HG02678 (cell line): ENCODE measurements around the gene TOGARAM1.
A peak's percentile ranks its signal among the peaks of the same experiment; 100 is the strongest.

Experiments
- ATAC-seq: cut with Tn5 transposase; IDR thresholded peaks from one replicate; pipeline ENCODE4 v1.9.1; 2021; ENCODE audit warnings: mild to moderate bottlenecking, moderate library complexity; ENCODE audit not compliant: unreplicated experiment

Gene TOGARAM1

DNA sequence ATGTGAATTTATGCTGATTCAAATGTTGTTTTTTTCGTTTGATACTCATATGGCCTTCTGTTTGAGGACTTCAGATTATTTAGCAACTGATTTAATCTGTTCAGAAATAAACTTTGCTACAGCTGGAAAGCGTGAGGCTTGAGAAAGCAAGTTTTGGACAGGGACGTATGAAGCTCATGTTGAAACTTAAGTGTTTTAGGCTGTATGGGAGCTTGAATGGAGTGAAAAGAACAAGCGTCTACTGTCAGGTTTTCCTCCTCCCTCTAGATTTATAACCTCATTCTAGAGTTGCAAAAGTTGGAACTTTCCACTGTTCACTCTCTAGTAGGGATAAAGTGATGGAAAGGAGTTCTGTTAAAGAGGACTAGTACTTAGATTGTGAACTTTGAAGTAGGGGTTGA, 123.0 kb downstream of the TOGARAM1 start:
- ATAC-seq = no peak

DNA sequence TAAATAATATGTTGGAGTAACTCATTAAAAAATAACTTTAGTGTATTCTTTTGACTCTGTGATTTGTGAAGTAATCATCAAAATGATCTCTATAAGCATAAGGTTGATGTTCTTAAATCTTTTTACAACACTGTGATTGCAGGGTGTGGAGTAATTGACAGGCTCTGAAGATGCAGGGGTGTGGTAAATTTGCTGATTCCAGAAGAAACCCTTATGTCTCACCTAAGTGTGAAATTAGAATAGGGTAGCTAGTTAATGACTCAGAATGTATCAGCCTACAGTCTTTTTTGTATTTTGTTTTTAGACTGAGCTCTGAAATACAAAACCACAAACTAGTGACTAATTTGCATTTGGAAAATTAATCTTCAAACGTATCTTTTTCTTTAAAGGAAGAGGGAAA, 127.8 kb downstream of the TOGARAM1 start:
- peak; percentile 75 for ATAC-seq

DNA sequence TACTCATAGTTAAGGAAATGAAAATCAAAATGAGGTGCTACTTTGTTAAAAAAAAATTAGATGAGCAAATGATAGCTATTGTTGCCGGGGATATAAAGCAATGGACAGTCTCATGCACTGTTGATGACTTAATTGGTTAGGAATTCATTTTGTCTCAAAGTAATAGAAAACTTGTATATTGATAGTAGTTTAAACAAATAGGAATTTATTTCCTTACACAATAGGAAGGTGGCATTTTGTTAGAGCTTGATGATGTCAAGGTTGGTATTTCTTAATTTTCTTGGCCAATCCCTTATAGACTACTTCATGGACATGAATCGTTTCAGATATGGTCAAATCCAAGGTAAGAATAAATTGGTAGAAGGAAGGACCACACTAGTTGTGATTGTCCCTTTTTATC, 129.7 kb downstream of the TOGARAM1 start:
- ATAC-seq = no peak

DNA sequence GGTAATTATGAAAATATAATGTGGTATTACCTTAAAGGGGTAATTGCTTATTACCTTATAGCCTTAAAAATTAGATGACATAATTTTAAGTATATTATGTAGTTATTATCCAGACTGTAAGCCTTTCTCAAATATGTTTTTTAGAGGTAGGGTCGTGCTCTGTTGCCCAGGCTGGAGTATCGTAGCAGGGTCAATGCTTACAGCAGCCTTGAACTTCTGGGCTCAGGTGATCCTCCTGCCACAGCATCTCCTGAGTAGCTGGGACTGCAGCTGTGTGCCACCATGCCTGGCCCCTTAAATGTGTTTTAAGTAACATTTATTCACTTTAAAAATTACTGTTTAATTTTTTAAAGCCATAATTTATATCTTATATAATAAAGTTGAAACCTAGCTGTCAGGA, 132.3 kb downstream of the TOGARAM1 start:
- no peak for ATAC-seq

DNA sequence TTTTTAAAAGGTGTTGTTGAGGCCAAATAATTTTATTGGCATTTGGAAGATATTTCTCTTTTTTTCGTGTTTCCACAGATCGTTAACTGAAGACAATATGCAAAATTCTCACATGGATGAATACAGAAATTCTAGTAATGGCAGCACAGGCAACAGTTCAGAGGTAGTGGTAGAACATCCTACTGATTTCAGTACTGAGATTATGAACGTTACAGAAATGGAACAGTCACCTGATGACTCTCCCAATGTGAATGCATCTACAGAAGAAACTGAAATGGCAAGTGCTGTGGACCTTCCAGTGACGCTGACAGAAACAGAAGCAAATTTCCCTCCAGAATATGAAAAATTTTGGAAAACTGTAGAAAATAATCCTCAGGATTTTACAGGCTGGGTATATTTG, 133.2 kb downstream of the TOGARAM1 start:
- no peak for ATAC-seq

DNA sequence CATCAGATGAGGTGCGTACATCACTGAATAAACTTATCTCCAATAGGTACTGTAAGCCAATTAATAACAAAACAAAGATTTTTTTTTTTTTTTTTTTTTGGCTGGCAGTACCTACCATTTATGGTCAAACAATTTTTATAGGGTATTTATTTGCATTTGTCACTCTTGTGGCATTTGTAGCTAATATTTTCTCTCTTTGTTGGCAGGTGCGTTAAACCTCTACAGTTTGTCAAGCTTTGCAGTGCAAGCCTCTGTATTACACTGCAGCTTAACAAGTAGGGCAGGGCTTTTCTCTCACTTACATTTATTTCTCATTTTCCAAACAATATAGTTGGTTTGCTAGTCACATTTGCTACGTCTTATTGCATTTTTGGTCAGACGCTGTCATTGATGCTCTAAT, 134.2 kb downstream of the TOGARAM1 start:
- no peak for ATAC-seq

DNA sequence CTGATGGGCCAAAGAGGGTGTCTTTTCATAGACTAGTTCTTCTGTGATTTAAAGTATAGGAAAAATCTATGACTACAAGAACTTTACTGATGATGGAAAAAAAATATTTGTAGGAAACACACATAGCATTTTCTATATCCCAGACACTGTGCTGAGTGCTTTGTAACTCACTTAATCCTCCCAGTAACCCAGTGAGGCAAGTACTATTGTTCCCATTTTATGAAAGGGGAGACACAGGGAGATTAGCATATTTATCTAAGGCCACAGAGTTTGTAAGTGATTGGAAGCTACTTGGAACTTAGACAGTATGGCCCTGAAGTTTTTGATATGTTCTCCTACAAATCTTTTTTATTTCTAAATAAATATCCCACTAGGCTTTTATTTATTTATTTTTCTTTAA, 141.8 kb downstream of the TOGARAM1 start:
- ATAC-seq = no peak

DNA sequence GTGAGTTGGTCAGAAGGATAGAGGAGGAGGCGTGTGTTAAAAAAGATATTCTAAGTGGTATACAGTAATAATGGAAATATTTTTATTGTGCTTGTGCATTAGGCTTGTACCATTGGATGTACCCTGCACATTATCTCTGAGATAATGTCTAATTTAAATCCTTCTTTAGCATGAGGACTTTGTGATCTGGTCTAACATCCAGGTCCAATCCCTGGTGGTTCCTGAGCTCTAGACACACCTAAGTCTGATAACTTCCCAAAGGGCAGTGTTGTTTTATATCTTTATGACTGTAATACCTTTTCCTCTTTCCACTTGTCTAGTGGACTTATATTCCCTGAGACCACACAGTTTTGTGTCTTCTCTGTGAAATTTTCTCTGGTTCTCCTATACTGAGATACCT, 142.6 kb downstream of the TOGARAM1 start:
- no peak for ATAC-seq

DNA sequence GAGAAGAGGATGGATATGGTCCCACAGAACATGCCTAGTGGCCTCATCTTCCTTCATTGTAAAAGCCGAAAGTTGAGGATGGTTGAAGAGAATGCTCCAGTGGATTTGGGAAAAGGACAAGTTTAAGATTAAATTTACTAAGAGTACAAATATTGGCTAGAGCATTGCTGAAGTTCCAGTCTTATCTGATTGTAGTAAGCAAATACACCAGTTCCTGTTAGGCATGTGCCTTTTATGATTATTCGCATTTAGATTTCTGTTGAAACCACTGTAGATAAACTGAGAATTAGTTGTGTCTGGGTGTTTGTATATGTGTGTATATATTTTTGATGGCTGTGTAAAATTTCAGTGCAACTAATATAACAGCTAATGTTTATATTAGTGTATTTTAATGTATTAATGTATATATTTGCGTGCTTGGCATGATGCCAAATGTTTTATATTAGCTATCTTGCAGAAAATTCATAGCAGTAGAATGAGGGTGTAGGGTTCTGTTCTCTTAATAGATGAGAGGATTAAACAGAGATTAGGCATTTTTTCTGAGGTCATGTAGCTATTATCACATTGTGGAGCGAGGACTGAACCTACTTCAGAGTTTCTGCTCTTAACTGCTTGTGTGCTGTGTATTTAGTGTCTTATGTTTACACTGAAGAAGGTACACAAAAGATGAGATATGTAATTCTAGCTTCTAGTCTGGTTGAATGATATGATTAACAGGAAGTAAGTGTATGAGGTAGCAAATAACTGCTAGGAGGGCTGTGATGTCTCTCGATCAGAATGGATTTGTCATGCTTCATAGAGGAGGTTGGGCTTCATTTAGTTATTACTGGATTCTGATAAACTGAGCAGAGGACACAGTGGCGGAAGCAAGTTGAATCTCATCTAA, 151.1 kb downstream of the TOGARAM1 start:
- ATAC-seq = no peak

DNA sequence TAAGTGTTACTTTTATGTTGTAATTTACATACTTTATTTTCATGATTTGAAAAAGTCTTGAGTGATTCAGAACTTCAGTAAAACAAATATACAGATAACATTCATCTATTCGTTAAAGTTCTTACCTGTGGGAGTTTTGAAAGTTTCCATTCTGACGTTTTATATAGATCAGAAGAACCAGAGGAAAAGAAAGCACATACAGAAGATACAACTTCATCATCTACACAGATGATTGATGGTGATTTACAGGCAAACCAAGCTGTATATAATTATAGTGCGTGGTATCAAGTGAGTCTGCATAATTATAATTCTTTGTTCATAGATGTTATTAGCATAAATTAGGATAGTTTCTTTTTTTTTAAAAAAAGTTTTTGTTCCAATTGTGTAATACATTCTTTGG, 152.3 kb downstream of the TOGARAM1 start:
- no peak for ATAC-seq

DNA sequence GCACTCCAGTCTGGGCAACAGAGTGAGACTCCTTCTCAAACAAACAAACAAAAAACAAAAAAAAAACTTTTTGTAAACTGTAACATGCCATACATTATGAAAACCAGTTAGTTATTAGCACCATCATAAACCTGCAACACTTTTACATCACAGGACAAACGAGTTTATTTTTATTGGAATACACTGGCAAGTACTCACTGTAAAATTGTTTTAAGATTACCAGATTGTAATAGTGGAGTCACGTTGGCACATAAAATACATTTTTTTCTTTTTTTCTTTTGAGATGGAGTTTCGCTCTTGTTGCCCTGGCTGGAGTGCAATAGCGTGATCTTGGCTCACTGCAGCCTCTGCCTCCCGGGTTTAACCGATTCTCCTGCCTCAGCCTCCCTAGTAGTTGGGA, 156.6 kb downstream of the TOGARAM1 start:
- no peak for ATAC-seq

DNA sequence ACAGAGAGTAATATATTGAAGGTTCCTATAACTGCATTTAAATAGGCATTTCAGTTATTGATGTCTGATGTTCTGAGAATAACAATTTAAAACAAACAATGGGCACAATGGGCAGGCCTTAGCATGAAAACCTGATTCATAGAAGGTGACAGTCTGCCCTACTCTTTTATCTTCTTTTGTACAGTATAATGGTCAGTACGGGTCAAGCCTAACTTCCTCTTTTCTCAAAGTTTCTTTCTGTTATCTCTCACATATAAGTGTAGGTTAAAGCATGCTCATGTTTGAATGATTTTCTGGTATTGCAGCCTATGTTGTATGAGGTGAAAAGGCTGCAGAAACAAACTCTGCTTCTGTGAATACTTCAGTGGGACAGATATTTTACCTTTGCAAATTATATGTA, 158.1 kb downstream of the TOGARAM1 start:
- ATAC-seq = no peak

DNA sequence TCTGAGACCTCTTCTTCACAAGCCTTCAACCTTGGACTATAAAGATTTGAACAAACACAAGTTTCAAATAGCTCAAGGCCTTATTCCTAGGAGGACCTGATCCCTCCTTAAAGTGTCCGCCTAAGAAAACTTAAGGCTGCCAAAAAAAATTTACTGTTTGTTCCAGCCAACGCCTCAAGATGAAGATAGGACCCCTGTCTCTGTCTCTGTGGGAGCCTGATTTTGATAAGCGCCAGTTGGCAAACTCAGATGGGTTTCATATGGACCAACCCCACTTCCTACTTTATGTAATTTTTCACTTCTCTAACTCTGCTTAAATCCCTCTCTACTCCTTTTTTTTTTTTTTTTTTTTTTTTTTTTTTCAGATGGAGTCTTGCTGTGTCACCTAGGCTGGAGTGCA, 161.3 kb downstream of the TOGARAM1 start:
- no peak for ATAC-seq
